GM23338 (cell line): Measurements from ENCODE around the gene PLEKHA8. TPM values are rescaled to one million over a fixed set of nuclear protein-coding genes. Genes with fewer than 3 reads are reported as not detected.

Source experiments
- ATAC-seq: fragments of 200-7000 bp; cut with Tn5 transposase; 3 replicates; pipeline ENCODE4 v1.9.1; 2020
- DNase-seq: peaks from one replicate; pipeline ENCODE4 v3.0.0-alpha.2; 2015; ENCODE audit warnings: low spot score
- H2AFZ ChIP-seq: fragments of 200-600 bp; sonication (generic); 2 replicates; pipeline ENCODE4 v1.8.0; 2016; ENCODE audit warnings: antibody characterized with exemption, mild to moderate bottlenecking, moderate library complexity
- H3F3A ChIP-seq: fragments of 200-600 bp; sonication (generic); replicated peaks from 2 replicates; pipeline ENCODE4 v1.8.0; 2017; ENCODE audit warnings: antibody characterized with exemption, mixed run types, low read depth
- H3K27ac ChIP-seq: fragments of 200-600 bp; sonication (generic); 2 replicates; pipeline ENCODE4 v1.6.1; 2016; ENCODE audit warnings: low read depth
- H3K27me3 ChIP-seq: fragments of 200-600 bp; sonication (generic); 2 replicates; pipeline ENCODE4 v1.8.0; 2016; ENCODE audit warnings: mild to moderate bottlenecking, mixed run types, moderate library complexity; ENCODE audit not compliant: insufficient read depth
- H3K36me3 ChIP-seq: fragments of 200-600 bp; sonication (generic); 2 replicates; pipeline ENCODE4 v1.8.0; 2016; ENCODE audit warnings: mild to moderate bottlenecking; ENCODE audit not compliant: insufficient read depth
- H3K4me1 ChIP-seq: fragments of 200-600 bp; sonication (generic); 2 replicates; pipeline ENCODE4 v1.8.0; 2016; ENCODE audit warnings: mild to moderate bottlenecking, moderate library complexity; ENCODE audit not compliant: insufficient read depth
- H3K4me2 ChIP-seq: fragments of 200-600 bp; sonication (generic); 2 replicates; pipeline ENCODE4 v1.7.1; 2017; ENCODE audit warnings: mixed run types
- H3K4me3 ChIP-seq: fragments of 200-600 bp; sonication (generic); 2 replicates; pipeline ENCODE4 v1.6.1; 2016; ENCODE audit warnings: mixed run types
- H3K79me2 ChIP-seq: fragments of 200-600 bp; sonication (generic); replicated peaks from 2 replicates; pipeline ENCODE4 v1.8.0; 2017; ENCODE audit warnings: mild to moderate bottlenecking; ENCODE audit not compliant: insufficient read depth
- H3K9me2 ChIP-seq: fragments of 200-600 bp; sonication (generic); 2 replicates; pipeline ENCODE4 v1.8.0; 2017; ENCODE audit not compliant: insufficient read depth
- H4K20me1 ChIP-seq: fragments of 200-600 bp; sonication (generic); replicated peaks from 2 replicates; pipeline ENCODE4 v1.8.0; 2017; ENCODE audit warnings: mild to moderate bottlenecking; ENCODE audit not compliant: insufficient read depth
- H3K27ac Mint-ChIP-seq: 2 replicates; pipeline ENCODE4 v1.8.0; 2020; ENCODE audit warnings: inconsistent platforms, mild to moderate bottlenecking, moderate library complexity, mixed read lengths
- H3K27me3 Mint-ChIP-seq: 3 replicates; pipeline ENCODE4 v1.8.0; 2022; ENCODE audit warnings: low read depth, mild to moderate bottlenecking, moderate library complexity, mixed read lengths, inconsistent platforms; ENCODE audit not compliant: insufficient read depth, poor library complexity
- H3K36me3 Mint-ChIP-seq: 3 replicates; pipeline ENCODE4 v1.8.0; 2021; ENCODE audit warnings: low read depth, mild to moderate bottlenecking, inconsistent platforms, moderate library complexity, mixed read lengths
- H3K4me1 Mint-ChIP-seq: 3 replicates; pipeline ENCODE4 v1.8.0; 2020; ENCODE audit warnings: mild to moderate bottlenecking, inconsistent platforms, mixed read lengths
- H3K4me3 Mint-ChIP-seq: 3 replicates; pipeline ENCODE4 v1.8.0; 2021; ENCODE audit warnings: moderate library complexity, mild to moderate bottlenecking, inconsistent platforms, mixed read lengths
- H3K9me3 Mint-ChIP-seq: 3 replicates; pipeline ENCODE4 v1.8.0; 2020; ENCODE audit warnings: moderate library complexity, mild to moderate bottlenecking, inconsistent platforms, mixed read lengths
- CREB1 ChIP-seq: fragments of 250-450 bp; sonication (Bioruptor Pico); IDR thresholded peaks from 2 replicates; pipeline ENCODE4 v1.5.0; 2020; ENCODE audit warnings: low read depth, mild to moderate bottlenecking, moderate library complexity
- CTCF ChIP-seq, 2 experiments: fragments of 200-600 bp in 1 of 2; sonication (generic) in 1 of 2; conservative IDR thresholded peaks; 2 replicates each; pipeline versions ENCODE4 v1.5.1 to v1.6.1; 2016 to 2017; ENCODE audit warnings: antibody characterized with exemption in 2 of 2, low read depth in 2 of 2, mild to moderate bottlenecking in 2 of 2, moderate library complexity in 1 of 2
- ETS1 ChIP-seq: IDR thresholded peaks from 2 replicates; pipeline ENCODE4 v1.6.1; 2016; ENCODE audit warnings: antibody characterized with exemption
- EZH2 ChIP-seq: fragments of 200-600 bp; sonication (generic); IDR thresholded peaks from one replicate; pipeline ENCODE4 v1.8.0; 2017; ENCODE audit warnings: antibody characterized with exemption, mild to moderate bottlenecking, low read depth; ENCODE audit not compliant: unreplicated experiment
- EZH2phosphoT487 ChIP-seq: fragments of 200-600 bp; sonication (generic); IDR thresholded peaks from one replicate; pipeline ENCODE4 v1.8.1; 2018; ENCODE audit warnings: antibody characterized with exemption; ENCODE audit not compliant: unreplicated experiment
- JUNB ChIP-seq: IDR thresholded peaks from one replicate; pipeline ENCODE4 v1.6.1; 2016; ENCODE audit warnings: antibody characterized with exemption; ENCODE audit not compliant: unreplicated experiment
- NANOG ChIP-seq: IDR thresholded peaks from 2 replicates; pipeline ENCODE4 v1.6.1; 2016; ENCODE audit warnings: antibody characterized with exemption, borderline replicate concordance
- POLR2AphosphoS5 ChIP-seq: IDR thresholded peaks from 2 replicates; pipeline ENCODE4 v1.6.1; 2016; ENCODE audit warnings: antibody characterized with exemption, low read depth
- STAT1 ChIP-seq: IDR thresholded peaks from one replicate; pipeline ENCODE4 v1.6.1; 2016; ENCODE audit warnings: antibody characterized with exemption; ENCODE audit not compliant: unreplicated experiment
- ZNF114 ChIP-seq: fragments of 250-450 bp; sonication (Bioruptor Pico); IDR thresholded peaks from 2 replicates; pipeline ENCODE4 v1.5.0; 2020; ENCODE audit warnings: mild to moderate bottlenecking, moderate library complexity
- ZNF331 ChIP-seq: fragments of 250-450 bp; sonication (Bioruptor Pico); IDR thresholded peaks from 2 replicates; pipeline ENCODE4 v1.5.0; 2020; ENCODE audit warnings: low read depth, mild to moderate bottlenecking, moderate library complexity
- ZNF462 ChIP-seq: fragments of 250-450 bp; sonication (Bioruptor Pico); IDR thresholded peaks from 2 replicates; pipeline ENCODE4 v1.5.0; 2020; ENCODE audit warnings: mild to moderate bottlenecking, moderate library complexity
- polyA plus RNA-seq: library from polyadenylated mRNA; unstranded; fragments of >200 nt; fragmentation: Nextera tagmentation; extraction: Ambion mirVana; gene quantifications from 2 replicates; pipeline ENCODE4 v1.2.1, GENCODE V29; 2016
- total RNA-seq: library from RNA; depleted of rRNA; stranded (reverse); fragments of >200 nt; shearing (Covaris generic); gene quantifications from 2 replicates; pipeline ENCODE4 v1.2.3, GENCODE V29; 2014
- TF ChIP-seq, protein P1 (sequence below): IDR thresholded peaks from one replicate; pipeline ENCODE4 v1.6.1; 2018; ENCODE audit warnings: antibody characterized with exemption; ENCODE audit not compliant: unreplicated experiment

PLEKHA8 gene
- total and polyA plus RNA-seq, 2 experiments from 2014 or later, result 11.6 to 44.9 TPM

- Histone ChIP-seq H3K4me1 (peaks cover 11% of the 10 kb centered on the region), H3K4me2 (no peak overlapping the region), H2AFZ (no peak overlapping the region), H3K9me2 (0 out of 2 replicates have a peak, but pooled peaks cover 4% of the 10 kb centered on the region), H3F3A (no peaks in the 10 kb centered on the region), H3K79me2 (no peaks in the 10 kb centered on the region), H4K20me1 (no peaks in the 10 kb centered on the region), H3K27ac (no peak overlapping the region), H3K4me3 (no peak overlapping the region), H3K27me3 (0 out of 2 replicates have a peak, but pooled peaks cover 9% of the 10 kb centered on the region), H3K36me3 (no peaks in the 10 kb centered on the region; the same call in 1 of the 2 replicates)
- ATAC-seq (no peak), DNase-seq (no peak)
- TF ChIP-seq EZH2 (no peak), CREB1 (no peak), JUNB (no peak), ZNF331 (no peak), STAT1 (no peak), ZNF462 (no peak), CTCF (conservative IDR thresholded peaks at IDR 0.05; ENCODE audit: low read depth in 2 of 2) (no peak), ZNF114 (CRISPR knock-in tag) (no peak), POLR2AphosphoS5 (no peak), ETS1 (no peak), NANOG (no peak), EZH2phosphoT487 (no peak)
- TF ChIP-seq, protein P1, sequence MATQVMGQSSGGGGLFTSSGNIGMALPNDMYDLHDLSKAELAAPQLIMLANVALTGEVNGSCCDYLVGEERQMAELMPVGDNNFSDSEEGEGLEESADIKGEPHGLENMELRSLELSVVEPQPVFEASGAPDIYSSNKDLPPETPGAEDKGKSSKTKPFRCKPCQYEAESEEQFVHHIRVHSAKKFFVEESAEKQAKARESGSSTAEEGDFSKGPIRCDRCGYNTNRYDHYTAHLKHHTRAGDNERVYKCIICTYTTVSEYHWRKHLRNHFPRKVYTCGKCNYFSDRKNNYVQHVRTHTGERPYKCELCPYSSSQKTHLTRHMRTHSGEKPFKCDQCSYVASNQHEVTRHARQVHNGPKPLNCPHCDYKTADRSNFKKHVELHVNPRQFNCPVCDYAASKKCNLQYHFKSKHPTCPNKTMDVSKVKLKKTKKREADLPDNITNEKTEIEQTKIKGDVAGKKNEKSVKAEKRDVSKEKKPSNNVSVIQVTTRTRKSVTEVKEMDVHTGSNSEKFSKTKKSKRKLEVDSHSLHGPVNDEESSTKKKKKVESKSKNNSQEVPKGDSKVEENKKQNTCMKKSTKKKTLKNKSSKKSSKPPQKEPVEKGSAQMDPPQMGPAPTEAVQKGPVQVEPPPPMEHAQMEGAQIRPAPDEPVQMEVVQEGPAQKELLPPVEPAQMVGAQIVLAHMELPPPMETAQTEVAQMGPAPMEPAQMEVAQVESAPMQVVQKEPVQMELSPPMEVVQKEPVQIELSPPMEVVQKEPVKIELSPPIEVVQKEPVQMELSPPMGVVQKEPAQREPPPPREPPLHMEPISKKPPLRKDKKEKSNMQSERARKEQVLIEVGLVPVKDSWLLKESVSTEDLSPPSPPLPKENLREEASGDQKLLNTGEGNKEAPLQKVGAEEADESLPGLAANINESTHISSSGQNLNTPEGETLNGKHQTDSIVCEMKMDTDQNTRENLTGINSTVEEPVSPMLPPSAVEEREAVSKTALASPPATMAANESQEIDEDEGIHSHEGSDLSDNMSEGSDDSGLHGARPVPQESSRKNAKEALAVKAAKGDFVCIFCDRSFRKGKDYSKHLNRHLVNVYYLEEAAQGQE, result no peak
- H3K4me1 Mint-ChIP-seq, result peaks cover 38% of the 10 kb centered on the region
- H3K4me3 Mint-ChIP-seq, result no peak overlapping the region
- no peaks in the 10 kb centered on the region for H3K36me3 Mint-ChIP-seq
- no peaks in the 10 kb centered on the region for H3K9me3 Mint-ChIP-seq
- H3K27ac Mint-ChIP-seq, result no peak overlapping the region
- H3K27me3 Mint-ChIP-seq, result peaks cover 27% of the 10 kb centered on the region
These were observed 143.7 kb downstream of the PLEKHA8 start for GRCh38 chr7:30171766-30172447.
